Measurements from ENCODE around the gene ACSS1.
"Not testable (repeated sequence)": the region's sequence is repeated elsewhere in the genome, so short reads cannot be mapped to it uniquely, and the experiment has no call there.

The ACSS1 gene

GRCh38 chr20:25008388-25009217, 49.3 kb downstream of the ACSS1 start:
- DNase-seq, result no peak

DNA sequence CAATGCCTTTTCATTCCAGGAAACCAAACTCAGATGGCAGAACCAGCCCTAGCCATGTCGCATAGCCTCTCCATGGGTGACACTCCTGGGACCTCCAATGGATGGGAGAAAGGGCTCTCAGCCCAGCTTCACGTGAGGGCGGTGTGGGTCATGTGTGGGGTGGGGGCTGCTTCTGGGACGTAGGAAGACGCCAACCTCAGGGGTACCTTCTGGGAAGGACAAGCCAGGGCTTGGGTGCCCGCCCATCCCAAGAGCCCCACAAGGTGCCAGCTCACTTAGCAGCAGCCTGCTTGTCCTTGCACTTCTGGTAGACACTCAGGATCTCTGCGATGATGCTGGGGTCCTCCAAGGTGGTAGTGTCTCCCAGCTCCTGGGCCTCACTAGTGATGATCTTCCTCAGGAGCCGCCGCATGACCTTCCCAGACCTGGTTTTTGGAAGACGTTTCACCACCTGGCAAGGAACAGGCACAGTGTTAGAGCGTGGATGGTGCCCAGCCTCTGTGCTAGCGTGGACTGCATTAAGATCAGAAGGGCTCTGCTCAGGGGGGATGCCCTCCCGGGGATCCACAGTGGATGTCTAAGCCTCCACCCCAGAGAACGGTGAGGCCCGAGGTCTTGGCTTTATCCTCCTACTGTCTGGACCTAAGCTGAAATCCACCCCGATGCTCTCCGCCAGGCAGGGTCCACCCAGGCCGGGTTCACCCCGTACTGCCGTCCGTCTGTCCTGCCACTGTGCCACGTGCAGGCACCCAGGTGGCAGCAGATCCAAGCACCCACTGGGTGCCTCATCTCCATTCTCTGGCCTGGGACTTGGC, 50.2 kb downstream of the ACSS1 start:
- DNase-seq, result no peak

DNA sequence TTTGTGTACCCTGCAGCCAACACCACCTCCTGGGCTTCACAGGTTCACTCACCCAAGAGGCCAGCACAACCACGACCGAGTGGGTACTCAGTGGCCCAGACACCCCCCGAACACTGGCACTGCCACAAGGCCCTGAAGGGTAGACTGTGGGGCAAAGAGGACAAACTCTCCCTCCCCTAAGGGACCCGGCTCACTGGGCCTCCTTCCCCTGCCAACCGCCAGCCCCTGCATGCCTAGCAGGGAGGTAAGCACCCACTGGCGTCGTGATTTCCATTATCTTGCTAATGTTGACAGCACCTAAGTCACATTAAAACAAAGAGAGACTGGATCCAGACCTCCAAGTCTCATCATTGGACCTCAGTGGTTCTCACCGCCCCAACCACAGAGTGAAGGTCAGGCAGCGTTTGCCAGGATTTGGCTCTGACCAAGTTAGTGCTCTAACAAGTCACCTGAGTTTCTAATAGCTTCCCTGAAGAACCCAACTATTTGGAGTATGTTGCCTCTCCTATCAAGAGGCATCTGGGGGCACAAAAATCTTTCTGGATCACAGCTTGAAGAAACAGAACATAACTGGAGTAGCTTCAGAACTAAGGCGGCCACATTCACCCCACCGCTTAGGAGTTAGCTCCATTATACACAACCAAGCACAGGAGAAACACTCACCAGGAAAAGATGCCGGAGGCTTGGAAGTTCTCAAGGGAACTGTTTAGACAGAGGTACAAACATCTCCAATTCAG, 51.3 kb downstream of the ACSS1 start:
- DNase-seq, result no peak

DNA sequence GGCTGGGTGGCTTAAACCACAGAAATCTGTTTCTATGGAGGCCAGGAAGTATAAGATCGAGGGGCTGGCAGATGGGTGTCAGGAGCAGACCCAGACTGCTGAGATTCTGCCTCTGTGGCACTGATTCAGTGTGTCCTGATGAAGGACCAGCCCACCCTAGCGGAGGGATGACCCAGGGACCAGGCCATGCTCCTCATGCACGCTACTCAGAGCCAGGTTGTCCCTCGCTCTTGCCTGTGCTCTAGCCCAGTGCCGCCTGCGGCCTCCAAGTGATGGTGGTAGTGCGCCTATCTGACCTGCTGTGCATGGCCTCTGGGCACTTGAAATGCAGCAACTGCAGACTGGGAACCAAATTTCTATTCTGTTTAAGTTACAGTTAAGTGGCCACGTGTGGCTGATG, 52.3 kb downstream of the ACSS1 start:
- no peak for DNase-seq

DNA sequence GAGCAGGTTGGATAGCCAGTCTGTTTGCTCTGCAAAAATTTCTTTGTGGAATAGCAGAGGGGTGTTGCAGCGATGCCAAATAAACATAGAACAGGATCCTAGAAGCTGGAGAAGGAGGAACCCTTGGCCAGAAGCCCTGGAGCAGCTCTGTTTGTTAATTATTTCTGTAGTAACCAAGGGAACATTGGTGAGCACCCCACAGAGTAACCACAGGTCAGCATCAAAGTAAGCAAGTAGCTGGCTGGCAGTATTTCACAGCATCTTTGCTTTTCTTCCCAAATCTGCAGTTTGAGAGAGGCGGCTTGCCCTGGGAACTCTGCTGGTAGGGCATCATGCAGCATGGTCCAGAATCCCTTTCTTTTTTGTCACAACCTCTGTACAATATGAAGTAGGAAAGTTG, 52.7 kb downstream of the ACSS1 start:
- no peak for DNase-seq

DNA sequence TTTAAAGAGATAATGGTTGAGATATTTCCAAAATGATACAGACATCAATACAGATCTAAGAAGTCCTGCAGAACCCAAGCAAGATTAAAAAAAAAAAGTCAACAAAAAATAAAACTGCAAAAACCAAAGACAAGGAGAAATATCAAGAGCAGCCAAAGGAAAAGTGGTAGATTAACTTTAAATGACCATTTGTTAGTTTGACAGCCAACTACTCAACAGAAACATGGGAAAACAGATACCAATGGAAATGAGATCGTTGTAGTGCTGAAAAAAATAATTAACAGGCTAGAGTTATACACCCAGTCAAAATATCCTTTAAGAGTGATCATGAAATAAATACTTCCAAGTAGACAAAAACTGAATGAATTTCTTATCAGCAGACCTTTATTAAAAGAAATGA, 54.9 kb downstream of the ACSS1 start:
- no peak for DNase-seq

DNA sequence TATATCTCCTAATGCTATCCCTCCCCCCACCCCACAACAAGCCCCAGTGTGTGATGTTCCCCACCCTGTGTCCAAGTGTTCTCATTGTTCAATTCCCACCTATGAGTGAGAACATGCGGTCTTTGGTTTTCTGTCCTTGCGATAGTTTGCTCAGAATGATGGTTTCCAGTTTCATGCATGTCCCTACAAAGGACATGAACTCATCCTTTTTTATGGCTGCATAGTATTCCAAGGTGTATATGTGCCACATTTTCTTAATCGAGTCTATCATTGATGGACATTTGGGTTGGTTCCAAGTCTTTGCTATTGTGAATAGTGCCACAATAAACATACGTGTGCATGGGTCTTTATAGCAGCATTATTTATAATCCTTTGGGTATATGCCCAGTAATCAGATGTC, 56.6 kb downstream of the ACSS1 start:
- DNase-seq, result not testable (repeated sequence)

DNA sequence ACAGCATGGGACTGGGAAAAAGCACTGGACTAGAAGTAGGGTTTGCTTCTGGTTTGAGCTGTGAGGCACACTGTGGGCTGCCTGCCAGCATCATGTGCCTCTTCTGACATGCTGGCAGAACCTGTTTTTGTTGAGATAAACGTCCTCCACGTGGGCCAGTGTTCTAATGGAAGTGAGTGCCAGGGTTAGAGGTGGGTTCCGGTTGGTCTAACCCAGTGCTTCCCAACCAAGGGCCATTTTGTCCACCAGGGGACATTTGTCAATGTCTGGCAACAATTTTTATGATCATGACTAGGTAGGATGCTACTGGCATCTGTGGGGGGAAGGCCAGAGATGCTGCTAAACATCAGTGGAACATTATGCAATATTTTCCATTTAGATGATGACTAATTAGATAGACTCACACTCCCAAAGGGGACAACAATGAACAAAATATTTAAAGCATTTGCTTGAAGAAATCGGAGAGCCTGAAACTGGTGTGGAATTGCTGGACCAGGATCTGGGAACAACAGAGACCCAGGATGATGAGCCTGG, 57.6 kb downstream of the ACSS1 start:
- DNase-seq, result no peak

GRCh38 chr20:24999568-24999967, 58.4 kb downstream of the ACSS1 start:
- no peak for DNase-seq

GRCh38 chr20:24998631-24999445, 59.1 kb downstream of the ACSS1 start:
- no peak for DNase-seq

- no peak for DNase-seq
These were observed 59.8 kb downstream of the ACSS1 start for GRCh38 chr20:24998121-24998520.

DNA sequence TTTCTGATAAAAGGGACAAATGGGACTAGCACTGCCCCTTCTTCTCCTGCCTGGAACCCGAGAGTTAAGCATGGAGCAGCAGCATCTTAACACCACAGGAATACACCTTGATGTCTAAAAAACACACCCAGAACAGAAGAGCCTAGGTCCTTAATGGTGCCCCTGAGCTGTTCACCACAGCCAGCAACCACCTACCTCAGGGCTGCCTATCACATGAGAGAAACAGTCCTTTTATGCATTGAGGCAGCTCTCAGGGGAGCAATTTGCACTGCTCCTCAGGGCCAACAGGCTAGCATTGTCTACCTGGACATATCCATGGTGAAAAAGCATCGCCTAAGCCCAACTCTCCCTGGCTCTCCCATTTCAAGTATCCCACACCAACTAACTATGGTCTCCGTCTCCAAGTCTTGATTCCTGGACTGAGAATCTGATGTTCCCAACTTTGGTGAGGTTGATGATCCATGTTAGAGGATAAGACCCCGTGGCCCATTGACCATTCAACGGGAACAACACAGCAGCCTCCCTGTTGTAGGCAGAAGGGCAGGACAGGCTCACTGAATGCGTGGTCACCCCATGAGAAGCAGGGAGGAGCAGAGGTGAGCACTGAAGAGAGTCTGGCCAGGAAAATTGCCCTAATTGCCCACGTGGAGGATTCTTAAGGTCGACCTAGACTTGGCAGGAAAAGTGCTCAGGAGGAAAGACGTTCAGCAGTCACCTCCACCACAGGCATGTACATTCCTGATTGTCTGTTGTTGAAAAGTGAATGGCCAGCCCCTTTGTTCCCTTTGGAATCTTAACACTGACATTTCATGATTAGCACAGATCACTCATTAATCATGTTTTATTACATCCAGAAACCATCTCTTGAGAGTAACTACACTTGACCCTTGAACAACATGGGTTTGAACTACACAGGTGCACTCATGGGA, 61.2 kb downstream of the ACSS1 start:
- no peak for DNase-seq

DNA sequence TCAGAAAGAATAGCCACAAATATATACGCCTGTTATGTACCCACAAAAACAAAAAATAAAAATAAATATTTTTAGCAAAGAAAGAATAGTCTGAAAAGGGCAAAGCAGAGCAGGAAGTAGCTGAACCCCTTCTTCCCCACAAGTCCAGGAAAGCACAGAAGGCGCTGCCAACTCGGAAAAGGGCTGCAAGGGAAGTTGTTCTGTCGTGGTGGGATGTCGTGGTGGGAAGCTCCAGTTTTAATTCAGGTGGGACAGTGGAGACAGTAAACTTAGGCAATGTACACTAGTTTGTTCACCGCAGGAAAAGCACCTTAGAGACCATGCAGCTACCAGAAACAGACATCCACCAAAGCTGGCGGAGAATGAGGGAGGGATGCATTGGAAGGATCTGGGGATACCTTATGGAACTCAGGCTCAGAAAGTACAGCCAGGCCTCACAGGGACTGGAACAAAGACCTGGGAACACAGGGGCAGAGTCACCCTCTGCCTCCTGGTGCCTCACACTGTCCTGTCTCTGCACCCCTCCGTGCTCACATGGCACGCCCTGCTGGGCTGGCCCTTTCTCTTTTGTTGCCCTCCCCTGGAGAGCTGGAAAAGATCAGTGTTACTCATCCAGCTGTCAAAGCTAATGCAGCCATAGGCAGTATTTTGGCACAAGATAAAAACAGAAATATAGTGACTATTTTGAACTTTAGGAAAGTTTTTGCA, 62.0 kb downstream of the ACSS1 start:
- DNase-seq, result no peak

DNA sequence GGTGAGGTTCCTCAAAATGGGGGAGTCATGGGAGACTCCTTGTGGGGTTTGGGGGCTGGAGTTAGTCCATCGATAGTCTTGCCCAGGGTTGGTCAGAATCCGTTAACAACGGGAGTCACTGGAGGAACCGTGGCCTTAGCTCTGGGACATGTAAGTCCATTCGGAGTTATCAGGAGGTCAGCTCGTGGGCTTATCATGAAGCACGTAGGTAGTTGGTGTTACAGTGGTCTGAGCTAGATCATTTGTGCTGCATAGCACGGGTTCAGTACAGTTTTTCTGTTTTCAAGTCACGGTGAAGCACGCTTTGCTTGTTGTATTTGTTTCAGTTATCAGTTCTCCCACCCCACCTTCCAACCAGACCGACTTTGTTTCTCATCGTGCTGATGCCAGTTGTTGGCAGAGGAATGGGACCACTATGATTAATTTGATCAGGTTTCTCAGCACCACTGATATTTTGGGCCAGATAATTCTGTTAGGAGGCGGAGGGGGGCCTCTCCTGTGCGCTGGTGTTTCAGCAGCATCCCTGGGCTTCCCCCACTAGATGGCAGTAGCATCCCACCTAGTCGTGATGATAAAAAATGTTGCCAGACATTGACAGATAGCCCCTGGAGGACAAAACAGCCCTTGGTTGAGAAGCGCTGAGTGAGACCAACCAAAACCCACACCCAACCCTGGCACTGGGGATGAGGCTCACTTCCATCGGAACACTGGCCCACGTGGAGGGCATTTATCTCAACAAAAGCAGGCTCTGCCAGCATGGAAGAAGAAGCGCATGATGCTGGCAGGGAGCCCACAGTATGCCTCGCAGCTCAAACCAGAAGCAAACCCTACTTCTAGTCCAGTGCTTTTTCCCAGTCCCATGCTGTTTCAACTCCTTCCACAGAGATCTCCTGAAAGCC, 63.2 kb downstream of the ACSS1 start:
- peak; percentile 49 for DNase-seq

- DNase-seq, result no peak
These were observed 63.8 kb downstream of the ACSS1 start for GRCh38 chr20:24994186-24994465.

GRCh38 chr20:24993337-24994185, 64.4 kb downstream of the ACSS1 start:
- no peak for DNase-seq

DNA sequence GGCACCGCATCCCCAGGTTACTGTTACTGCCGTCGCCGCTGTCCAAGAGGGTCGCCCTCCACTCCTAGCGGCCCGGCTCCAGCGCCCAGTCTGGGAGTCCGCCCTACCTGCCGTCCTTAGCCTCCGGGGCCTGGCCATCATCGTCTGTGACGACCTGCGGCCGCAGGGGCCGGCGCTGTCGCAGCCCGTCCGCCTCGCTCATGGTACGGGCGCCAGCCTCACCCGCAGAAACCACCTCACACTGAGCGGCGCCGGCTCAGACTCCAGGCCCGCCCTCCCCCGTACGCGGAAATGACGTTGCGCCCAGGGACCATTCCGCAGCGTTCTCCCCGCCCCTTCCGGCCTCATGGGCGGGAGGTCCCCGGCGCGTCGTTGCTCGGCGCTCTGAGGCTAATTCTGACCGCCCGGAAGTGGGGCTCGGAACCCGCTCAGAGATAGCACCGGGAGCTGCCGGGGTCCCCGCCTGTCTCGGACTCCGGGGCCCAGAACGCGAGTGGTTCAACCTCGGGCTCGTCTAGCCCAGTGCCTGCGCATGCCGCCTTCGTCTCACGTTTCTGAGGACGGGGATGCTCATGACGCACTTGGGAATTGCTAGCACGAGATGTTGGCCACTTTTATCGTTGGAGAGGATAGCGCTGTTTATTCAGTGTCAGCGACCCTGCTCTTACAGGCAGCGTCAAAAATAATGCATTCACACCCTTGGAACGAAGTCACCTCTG, 65.3 kb downstream of the ACSS1 start, which contains the start of gene APMAP:
TSS of gene APMAP (minus strand) at position 265 of the 719 bp plus-strand sequence. CDS start at position 202, 63 bp downstream.
- peak; percentile 74 for DNase-seq
